K562 (cell line): ENCODE data around the gene SNRPF. TPM values are rescaled to one million over a fixed set of nuclear protein-coding genes. Genes with fewer than 3 reads are reported as not detected.

ENCODE experiments used
- ARID1B ChIP-seq: fragments of 450-650 bp; IDR thresholded peaks from 2 replicates; pipeline ENCODE4 v1.6.1; 2016; ENCODE audit warnings: antibody characterized with exemption, mild to moderate bottlenecking, inconsistent platforms
- BACH1 ChIP-seq: fragments of 200-800 bp; sonication (Bioruptor generic); IDR thresholded peaks from 2 replicates; pipeline ENCODE4 v1.6.1; 2016; ENCODE audit warnings: missing genetic modification characterization, missing compliant biosample characterization
- CBX8 ChIP-seq: fragments of 200-600 bp; sonication (generic); IDR thresholded peaks from 2 replicates; pipeline ENCODE4 v1.6.1; 2012; ENCODE audit warnings: borderline replicate concordance, mixed run types, low read depth, mild to moderate bottlenecking, moderate library complexity, mixed read lengths, low read length, control low read depth, inconsistent platforms; ENCODE audit not compliant: poor library complexity, severe bottlenecking; ENCODE audit errors: extremely low read depth
- CCNT2 ChIP-seq: IDR thresholded peaks from 2 replicates; pipeline ENCODE4 v1.6.1; 2011; ENCODE audit warnings: borderline replicate concordance, low read depth, mild to moderate bottlenecking, moderate library complexity, mixed read lengths, low read length; ENCODE audit not compliant: insufficient read length; ENCODE audit errors: extremely low read depth
- CSDE1 ChIP-seq, 2 experiments: fragments of 450-650 bp; IDR thresholded peaks; 2 replicates each; pipeline ENCODE4 v1.6.1; 2016; ENCODE audit warnings: mild to moderate bottlenecking in 1 of 2
- DPF2 ChIP-seq: fragments of 450-650 bp; IDR thresholded peaks from 2 replicates; pipeline ENCODE4 v1.6.1; 2016
- FOSL1 ChIP-seq: fragments of 200-800 bp; sonication (Bioruptor generic); conservative IDR thresholded peaks from 2 replicates; pipeline ENCODE4 v1.6.1; 2016; ENCODE audit warnings: missing genetic modification characterization, missing compliant biosample characterization
- JUND ChIP-seq, 2 experiments: IDR thresholded peaks; 2 replicates in 1 of 2; 3 replicates in 1 of 2; pipeline ENCODE4 v1.6.1; 2011; ENCODE audit warnings: borderline replicate concordance in 2 of 2, low read depth in 2 of 2, low read length in 2 of 2, improper control_type of control experiment in 1 of 2, missing biosample characterization in 1 of 2, missing genetic modification characterization in 1 of 2, missing genetic modification reagents in 1 of 2
- MAFF ChIP-seq: IDR thresholded peaks from 2 replicates; pipeline ENCODE4 v1.6.1; 2012; ENCODE audit warnings: low read length, improper control_type of control experiment
- MAFK ChIP-seq: IDR thresholded peaks from 2 replicates; pipeline ENCODE4 v1.6.1; 2011; ENCODE audit warnings: low read length, improper control_type of control experiment
- NFE2 ChIP-seq: IDR thresholded peaks from 2 replicates; pipeline ENCODE4 v1.6.1; 2014; ENCODE audit warnings: antibody characterized with exemption, low read depth
- PHF8 ChIP-seq: fragments of 200-600 bp; sonication (generic); IDR thresholded peaks from 2 replicates; pipeline ENCODE4 v1.6.1; 2012; ENCODE audit warnings: mixed run types, mild to moderate bottlenecking, inconsistent platforms, low read length, moderate library complexity, borderline replicate concordance
- PML ChIP-seq: IDR thresholded peaks from 2 replicates; pipeline ENCODE4 v1.6.1; 2012; ENCODE audit warnings: low read length, inconsistent platforms
- PTTG1 ChIP-seq: fragments of 450-650 bp; IDR thresholded peaks from 2 replicates; pipeline ENCODE4 v1.6.1; 2016; ENCODE audit warnings: low read depth, mild to moderate bottlenecking, missing genetic modification characterization, missing compliant biosample characterization
- RBFOX2 ChIP-seq: fragments of 200-400 bp; formaldehyde crosslinking; IDR thresholded peaks from 2 replicates; pipeline ENCODE4 v1.6.1; 2017; ENCODE audit warnings: low read depth, mild to moderate bottlenecking, low read length, moderate library complexity
- RCOR1 ChIP-seq, 2 experiments: IDR thresholded peaks; 2 replicates each; pipeline ENCODE4 v1.6.1; 2012; ENCODE audit warnings: low read depth in 2 of 2, low read length in 2 of 2, borderline replicate concordance in 1 of 2, improper control_type of control experiment in 1 of 2
- SMAD3 ChIP-seq: fragments of 450-650 bp; formaldehyde crosslinking; conservative IDR thresholded peaks from 2 replicates; pipeline ENCODE4 v1.4.0; 2020; ENCODE audit warnings: mild to moderate bottlenecking
- TEAD2 ChIP-seq: fragments of 450-650 bp; IDR thresholded peaks from 2 replicates; pipeline ENCODE4 v1.6.1; 2016; ENCODE audit warnings: missing genetic modification characterization, control low read depth, missing compliant biosample characterization
- TEAD4 ChIP-seq, 2 experiments: sonication (generic) in 1 of 2; formaldehyde crosslinking in 1 of 2; IDR thresholded peaks; 2 replicates each; pipeline versions ENCODE4 v1.6.1 to v1.8.0; 2012 to 2022; ENCODE audit warnings: borderline replicate concordance in 1 of 2, inconsistent platforms in 1 of 2, low read length in 1 of 2, mild to moderate bottlenecking in 1 of 2, missing genetic modification reagents in 1 of 2
- ZC3H4 ChIP-seq: sonication (generic); formaldehyde crosslinking; IDR thresholded peaks from 2 replicates; pipeline ENCODE4 v1.9.0; 2021; ENCODE audit warnings: missing genetic modification reagents, borderline replicate concordance
- ZNF24 ChIP-seq: fragments of 450-650 bp; IDR thresholded peaks from 2 replicates; pipeline ENCODE4 v1.6.1; 2016
- ZNF764 ChIP-seq: fragments of 250-450 bp; sonication (Bioruptor Pico); IDR thresholded peaks from 2 replicates; pipeline ENCODE4 v1.4.0; 2020; ENCODE audit warnings: low read depth, mild to moderate bottlenecking, moderate library complexity
- polyA plus RNA-seq, 8 experiments: library from polyadenylated mRNA; depleted of rRNA in 4 of 8; stranded (reverse) in 5 of 8; unstranded in 3 of 8; fragments of >200 nt; fragmentation: Nextera tagmentation in 2 of 8; fragmentation: Illumina TruSeq in 1 of 8; extraction: Ambion mirVana in 2 of 8; extraction: Trizol in 1 of 8; gene quantifications; 2 replicates each; pipeline versions ENCODE4 v1.2.1 to v1.2.3, GENCODE V29; 2011 to 2014; ENCODE audit warnings: inconsistent platforms in 1 of 8, missing spikeins in 1 of 8
- total RNA-seq, 7 experiments: library from RNA; depleted of rRNA in 6 of 7; stranded (reverse); fragments of >200 nt in 6 of 7; fragmentation: Illumina TruSeq in 2 of 7; extraction: Trizol in 2 of 7; gene quantifications; 2 replicates each; pipeline versions ENCODE4 v1.2.1 to v1.2.3, GENCODE V29; 2011 to 2021; ENCODE audit warnings: low replicate concordance in 1 of 7
- TF ChIP-seq, protein P1 (sequence below): fragments of 450-650 bp; conservative IDR thresholded peaks from 2 replicates; pipeline ENCODE4 v1.6.1; 2016; ENCODE audit warnings: missing genetic modification characterization, low read depth, mild to moderate bottlenecking, control low read depth, missing compliant biosample characterization
- TF ChIP-seq, protein P2 (sequence below): sonication (generic); formaldehyde crosslinking; IDR thresholded peaks from 2 replicates; pipeline ENCODE4 v1.8.0; 2022; ENCODE audit warnings: mild to moderate bottlenecking, missing genetic modification reagents, borderline replicate concordance
- TF ChIP-seq, protein P3 (sequence below): fragments of 200-800 bp; sonication (Bioruptor generic); IDR thresholded peaks from 2 replicates; pipeline ENCODE4 v1.6.1; 2017; ENCODE audit warnings: missing genetic modification characterization, missing compliant biosample characterization

SNRPF gene
- total and polyA plus RNA-seq, 9 of the 15 experiments (the other 6 are each of a cell fraction or from before 2014, with no cell fraction given), result 37.9 to 205 (median 93.6) TPM

GRCh38 chr12:95877622-95878021, 18.9 kb downstream of the SNRPF start (continued):
- TF ChIP-seq TEAD4 (IDR thresholded peaks at IDR 0.05; ENCODE audit: low read length) (no peak), TEAD4 (CRISPR knock-in tag; IDR thresholded peaks at IDR 0.05; ENCODE audit: borderline replicate concordance) (no peak), PML (no peak), ZNF764 (no peak), JUND (IDR thresholded peaks at IDR 0.05; ENCODE audit: borderline replicate concordance, low read depth, low read length) (no peak), JUND (tag; IDR thresholded peaks at IDR 0.05; ENCODE audit: borderline replicate concordance, low read depth, low read length) (peak; percentile 47; the same call in 1 of the 3 replicates), CSDE1 (IDR thresholded peaks at IDR 0.05) (no peak), PHF8 (no peak), MAFK (peak; percentile 79; the same call in 1 of the 2 replicates), MAFF (peak; percentile 82), BACH1 (peak; percentile 95), DPF2 (peak; percentile 64), CCNT2 (no peak), ARID1B (peak; percentile 46; the same call in 1 of the 2 replicates), RCOR1 (IDR thresholded peaks at IDR 0.05; ENCODE audit: borderline replicate concordance in 1 of 2, low read depth in 2 of 2, low read length in 2 of 2) (no peak), PTTG1 (tag) (no peak), RBFOX2 (no peak), ZNF24 (no peak), TEAD2 (no peak), FOSL1 (tag) (peak; percentile 35; the same call in 1 of the 2 replicates), CBX8 (no peak), SMAD3 (CRISPR knock-in tag) (no peak), ZC3H4 (CRISPR knock-in tag) (no peak), NFE2 (peak; percentile 90)
- TF ChIP-seq, protein P1, sequence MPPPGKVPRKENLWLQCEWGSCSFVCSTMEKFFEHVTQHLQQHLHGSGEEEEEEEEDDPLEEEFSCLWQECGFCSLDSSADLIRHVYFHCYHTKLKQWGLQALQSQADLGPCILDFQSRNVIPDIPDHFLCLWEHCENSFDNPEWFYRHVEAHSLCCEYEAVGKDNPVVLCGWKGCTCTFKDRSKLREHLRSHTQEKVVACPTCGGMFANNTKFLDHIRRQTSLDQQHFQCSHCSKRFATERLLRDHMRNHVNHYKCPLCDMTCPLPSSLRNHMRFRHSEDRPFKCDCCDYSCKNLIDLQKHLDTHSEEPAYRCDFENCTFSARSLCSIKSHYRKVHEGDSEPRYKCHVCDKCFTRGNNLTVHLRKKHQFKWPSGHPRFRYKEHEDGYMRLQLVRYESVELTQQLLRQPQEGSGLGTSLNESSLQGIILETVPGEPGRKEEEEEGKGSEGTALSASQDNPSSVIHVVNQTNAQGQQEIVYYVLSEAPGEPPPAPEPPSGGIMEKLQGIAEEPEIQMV (tag), result no peak
- TF ChIP-seq, protein P2, sequence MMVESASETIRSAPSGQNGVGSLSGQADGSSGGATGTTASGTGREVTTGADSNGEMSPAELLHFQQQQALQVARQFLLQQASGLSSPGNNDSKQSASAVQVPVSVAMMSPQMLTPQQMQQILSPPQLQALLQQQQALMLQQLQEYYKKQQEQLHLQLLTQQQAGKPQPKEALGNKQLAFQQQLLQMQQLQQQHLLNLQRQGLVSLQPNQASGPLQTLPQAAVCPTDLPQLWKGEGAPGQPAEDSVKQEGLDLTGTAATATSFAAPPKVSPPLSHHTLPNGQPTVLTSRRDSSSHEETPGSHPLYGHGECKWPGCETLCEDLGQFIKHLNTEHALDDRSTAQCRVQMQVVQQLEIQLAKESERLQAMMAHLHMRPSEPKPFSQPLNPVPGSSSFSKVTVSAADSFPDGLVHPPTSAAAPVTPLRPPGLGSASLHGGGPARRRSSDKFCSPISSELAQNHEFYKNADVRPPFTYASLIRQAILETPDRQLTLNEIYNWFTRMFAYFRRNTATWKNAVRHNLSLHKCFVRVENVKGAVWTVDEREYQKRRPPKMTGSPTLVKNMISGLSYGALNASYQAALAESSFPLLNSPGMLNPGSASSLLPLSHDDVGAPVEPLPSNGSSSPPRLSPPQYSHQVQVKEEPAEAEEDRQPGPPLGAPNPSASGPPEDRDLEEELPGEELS (CRISPR knock-in tag), result no peak
- TF ChIP-seq, protein P3, sequence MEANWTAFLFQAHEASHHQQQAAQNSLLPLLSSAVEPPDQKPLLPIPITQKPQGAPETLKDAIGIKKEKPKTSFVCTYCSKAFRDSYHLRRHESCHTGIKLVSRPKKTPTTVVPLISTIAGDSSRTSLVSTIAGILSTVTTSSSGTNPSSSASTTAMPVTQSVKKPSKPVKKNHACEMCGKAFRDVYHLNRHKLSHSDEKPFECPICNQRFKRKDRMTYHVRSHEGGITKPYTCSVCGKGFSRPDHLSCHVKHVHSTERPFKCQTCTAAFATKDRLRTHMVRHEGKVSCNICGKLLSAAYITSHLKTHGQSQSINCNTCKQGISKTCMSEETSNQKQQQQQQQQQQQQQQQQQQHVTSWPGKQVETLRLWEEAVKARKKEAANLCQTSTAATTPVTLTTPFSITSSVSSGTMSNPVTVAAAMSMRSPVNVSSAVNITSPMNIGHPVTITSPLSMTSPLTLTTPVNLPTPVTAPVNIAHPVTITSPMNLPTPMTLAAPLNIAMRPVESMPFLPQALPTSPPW (CRISPR knock-in tag), result no peak
